NB4 (cell line): ENCODE data around the gene SLC30A2.

Experiments
- CTCF ChIP-seq: IDR thresholded peaks from one replicate; pipeline ENCODE4 v1.5.1; 2012; ENCODE audit warnings: low read depth, low read length
- MAX ChIP-seq: IDR thresholded peaks from 2 replicates; pipeline ENCODE4 v1.6.1; 2011; ENCODE audit warnings: low read depth, low read length
- POLR2A ChIP-seq: IDR thresholded peaks from 2 replicates; pipeline ENCODE4 v1.6.1; 2011; ENCODE audit warnings: mild to moderate bottlenecking; ENCODE audit not compliant: insufficient read length; ENCODE audit errors: extremely low read depth

GRCh38 chr1:26031196-26031595 is 14.7 kb downstream of the SLC30A2 start:
- TF ChIP-seq CTCF, result no peak
- no peak for TF ChIP-seq POLR2A
- TF ChIP-seq MAX, result no peak
